Naive thymus-derived CD4-positive, alpha-beta T cell (primary cell): Measurements from ENCODE around the gene SH2D3C. TPM values are rescaled to one million over a fixed set of nuclear protein-coding genes. Genes with fewer than 3 reads are reported as not detected.

ENCODE experiments used
- ATAC-seq: fragments of 150-1000 bp; cut with Tn5 transposase; 2 replicates; pipeline ENCODE4 v1.10.0; 2021; ENCODE audit warnings: mild to moderate bottlenecking, moderate library complexity
- CTCF ChIA-PET: fragments of 350-600 bp; sonication (Branson Sonifier 250); formaldehyde crosslinking; loops from one replicate; lab custom pipeline; 2021; ENCODE audit warnings: antibody characterized with exemption; lab: Charles Lee
- POLR2A ChIA-PET: fragments of 350-600 bp; sonication (Branson Sonifier 250); formaldehyde crosslinking; loops from one replicate; lab custom pipeline; 2021; ENCODE audit warnings: antibody characterized with exemption, inconsistent platforms; lab: Charles Lee
- DNase-seq, 9 donors: peaks; one replicate each; pipeline versions ENCODE4 v3.0.0 to v3.0.0-alpha.2; 2020 to 2022; ENCODE audit warnings: mixed read lengths in 1 of 9
- H3K27ac ChIP-seq: one replicate; pipeline ENCODE4 v1.7.0; 2013; ENCODE audit warnings: mild to moderate bottlenecking, low read depth, low read length, moderate library complexity
- H3K27me3 ChIP-seq, 2 donors: one replicate each; pipeline ENCODE4 v1.7.0; 2013; ENCODE audit warnings: low read length in 2 of 2, mild to moderate bottlenecking in 2 of 2, moderate library complexity in 2 of 2; ENCODE audit not compliant: control insufficient read depth in 2 of 2, insufficient read depth in 2 of 2
- H3K36me3 ChIP-seq, 3 experiments: 1 replicate in 2 of 3; 2 replicates in 1 of 3; pipeline ENCODE4 v1.7.0; 2013; ENCODE audit warnings: low read length in 3 of 3, mild to moderate bottlenecking in 3 of 3, moderate library complexity in 1 of 3; ENCODE audit not compliant: insufficient read depth in 3 of 3, control insufficient read depth in 2 of 3
- H3K4me1 ChIP-seq, 2 donors: one replicate each; pipeline ENCODE4 v1.7.0; 2013; ENCODE audit warnings: low read length in 2 of 2, mild to moderate bottlenecking in 2 of 2, moderate library complexity in 1 of 2; ENCODE audit not compliant: control insufficient read depth in 2 of 2, insufficient read depth in 2 of 2
- H3K4me3 ChIP-seq: 2 replicates; pipeline ENCODE4 v1.7.0; 2013; ENCODE audit warnings: mild to moderate bottlenecking, low read length
- H3K9me3 ChIP-seq, 3 experiments: 1 replicate in 2 of 3; 2 replicates in 1 of 3; pipeline ENCODE4 v1.7.0; 2013; ENCODE audit warnings: low read length in 3 of 3; ENCODE audit not compliant: control insufficient read depth in 2 of 3
- H3K27ac Mint-ChIP-seq, 9 donors: one replicate each; pipeline ENCODE4 v1.8.0; 2020 to 2022; ENCODE audit warnings: mixed read lengths in 9 of 9, mild to moderate bottlenecking in 8 of 9, moderate library complexity in 5 of 9, inconsistent platforms in 2 of 9
- H3K27me3 Mint-ChIP-seq, 5 donors: one replicate each; pipeline ENCODE4 v1.8.0; 2021 to 2022; ENCODE audit warnings: mixed read lengths in 5 of 5, mild to moderate bottlenecking in 1 of 5
- H3K36me3 Mint-ChIP-seq, 5 donors: one replicate each; pipeline ENCODE4 v1.8.0; 2020 to 2022; ENCODE audit warnings: mixed read lengths in 5 of 5, mild to moderate bottlenecking in 3 of 5, inconsistent platforms in 1 of 5
- H3K4me1 Mint-ChIP-seq, 7 donors: one replicate each; pipeline ENCODE4 v1.8.0; 2020 to 2022; ENCODE audit warnings: mixed read lengths in 7 of 7, mild to moderate bottlenecking in 3 of 7, inconsistent platforms in 1 of 7
- H3K4me3 Mint-ChIP-seq, 10 donors: one replicate each; pipeline ENCODE4 v1.8.0; 2020 to 2022; ENCODE audit warnings: mild to moderate bottlenecking in 10 of 10, mixed read lengths in 10 of 10, moderate library complexity in 6 of 10, inconsistent platforms in 2 of 10
- H3K9me3 Mint-ChIP-seq, 11 donors: one replicate each; pipeline ENCODE4 v1.8.0; 2020 to 2022; ENCODE audit warnings: mixed read lengths in 11 of 11, mild to moderate bottlenecking in 4 of 11, inconsistent platforms in 1 of 11, moderate library complexity in 1 of 11
- intact Hi-C, 2 donors: fragments of 100-400 bp; cut with micrococcal nuclease; formaldehyde crosslinking; loops; one replicate each; pipeline ENCODE4 v1.15.1; 2023
- polyA plus RNA-seq, 2 donors: library from polyadenylated mRNA; unstranded; fragments of 300-500 nt; fragmentation: Illumina TruSeq; gene quantifications; one replicate each; pipeline ENCODE4 v1.2.3, GENCODE V29; 2021
- total RNA-seq, 6 experiments: library from RNA in 5 of 6; stranded (reverse) in 5 of 6; gene quantifications; 1 replicate in 5 of 6; 2 replicates in 1 of 6; pipeline ENCODE4 v1.2.3 and lab custom pipeline; 2021 to 2026

Gene SH2D3C
- total and polyA plus RNA-seq, 7 experiments from 2014 or later, result 20.9 to 72.9 (median 51.9) TPM

- ATAC-seq, result no peak
- Histone ChIP-seq H3K27ac (no peak overlapping the region), H3K9me3 (no peaks in the 10 kb centered on the region), H3K4me1 (no peaks in the 10 kb centered on the region), H3K4me3 (no peak overlapping the region), H3K27me3 (no peaks in the 10 kb centered on the region), H3K36me3 (peaks cover 0 to 63% (median 9%) of the 10 kb centered on the region in 3 experiments)
- Mint-ChIP-seq H3K27ac (peak overlapping the region in 1 of 9 donors; percentile 69), H3K9me3 (no peaks in the 10 kb centered on the region), H3K36me3 (peaks cover 0 to 20% (median 3%) of the 10 kb centered on the region in 5 donors), H3K4me3 (no peak overlapping the region), H3K27me3 (no peaks in the 10 kb centered on the region), H3K4me1 (peaks cover 0 to 4% (median 0%) of the 10 kb centered on the region in 7 donors)
- CTCF ChIA-PET, result interaction anchor here (0.6 to 1.0 kb wide), 2 partner anchors 64 to 163 kb away, joined by 3 read pairs; no protein-coding TSS in a partner anchor
- POLR2A ChIA-PET, result interaction anchor here (0.6 to 0.9 kb wide), 2 partner anchors 9 to 35 kb away, joined by 3 read pairs; no protein-coding TSS in a partner anchor
- DNase-seq, result no peak
- intact Hi-C loops, result no loop called here
Observed at GRCh38 chr9:127817881-127818434, 39.5 kb upstream of the SH2D3C start.

GRCh38 chr9:127816728-127817127 is 38.3 kb upstream of the SH2D3C start:
- POLR2A ChIA-PET, result no interaction called here
- ATAC-seq (no peak), DNase-seq (no peak)
- H3K27me3 Mint-ChIP-seq, result no peaks in the 10 kb centered on the region
- no peak overlapping the region for H3K4me3 Mint-ChIP-seq
- Histone ChIP-seq H3K4me1 (no peaks in the 10 kb centered on the region), H3K36me3 (peaks cover 0 to 74% (median 9%) of the 10 kb centered on the region in 3 experiments), H3K27me3 (no peaks in the 10 kb centered on the region), H3K9me3 (no peaks in the 10 kb centered on the region), H3K4me3 (no peak overlapping the region), H3K27ac (no peak overlapping the region)
- intact Hi-C loops, result no loop called here
- peaks cover 0 to 4% (median 0%) of the 10 kb centered on the region in 7 donors for H3K4me1 Mint-ChIP-seq
- peaks cover 0 to 27% (median 3%) of the 10 kb centered on the region in 5 donors for H3K36me3 Mint-ChIP-seq
- H3K27ac Mint-ChIP-seq, result peak overlapping the region in 1 of 9 donors; percentile 0
- CTCF ChIA-PET, result interaction anchor here (1.0 kb wide), 1 partner anchor 65 kb away, joined by 3 read pairs; no protein-coding TSS in a partner anchor
- H3K9me3 Mint-ChIP-seq, result no peaks in the 10 kb centered on the region

GRCh38 chr9:127816362-127816725 is 37.9 kb upstream of the SH2D3C start:
- CTCF ChIA-PET, result no interaction called here
- peaks cover 0 to 27% (median 3%) of the 10 kb centered on the region in 5 donors for H3K36me3 Mint-ChIP-seq

GRCh38 chr9:127815512-127816361 is 37.3 kb upstream of the SH2D3C start:
- Histone ChIP-seq H3K4me3 (no peak overlapping the region), H3K27me3 (no peaks in the 10 kb centered on the region), H3K36me3 (peaks cover 0 to 79% (median 9%) of the 10 kb centered on the region in 3 experiments), H3K4me1 (no peaks in the 10 kb centered on the region), H3K9me3 (no peaks in the 10 kb centered on the region), H3K27ac (no peak overlapping the region)
- no peak overlapping the region for H3K4me3 Mint-ChIP-seq
- ChIA-PET POLR2A (interaction anchor here (1.0 kb wide), 1 partner anchor 28 kb away, joined by 3 read pairs; no protein-coding TSS in a partner anchor), CTCF (no interaction called here)
- no peak overlapping the region for H3K27ac Mint-ChIP-seq
- intact Hi-C loops, result no loop called here
- peak; percentile 12 for ATAC-seq
- peak in 1 of 9 donors; percentile 7 for DNase-seq
- no peaks in the 10 kb centered on the region for H3K27me3 Mint-ChIP-seq
- H3K36me3 Mint-ChIP-seq, result peaks cover 0 to 27% (median 0%) of the 10 kb centered on the region in 5 donors
- H3K4me1 Mint-ChIP-seq, result peaks cover 0 to 4% (median 0%) of the 10 kb centered on the region in 7 donors
- no peaks in the 10 kb centered on the region for H3K9me3 Mint-ChIP-seq

More at GRCh38 chr9:127816362-127816725, 37.9 kb upstream of the SH2D3C start:
- H3K36me3 ChIP-seq, result peaks cover 0 to 77% (median 9%) of the 10 kb centered on the region in 3 experiments
- Mint-ChIP-seq H3K27me3 (no peaks in the 10 kb centered on the region), H3K4me3 (no peak overlapping the region), H3K9me3 (no peaks in the 10 kb centered on the region), H3K4me1 (peaks cover 0 to 4% (median 0%) of the 10 kb centered on the region in 7 donors), H3K27ac (no peak overlapping the region)
- POLR2A ChIA-PET, result no interaction called here
- DNase-seq, result no peak
- intact Hi-C loops, result no loop called here
- no peaks in the 10 kb centered on the region for H3K9me3 ChIP-seq
- no peaks in the 10 kb centered on the region for H3K27me3 ChIP-seq
- no peaks in the 10 kb centered on the region for H3K4me1 ChIP-seq
- ATAC-seq, result no peak
- no peak overlapping the region for H3K27ac ChIP-seq
- no peak overlapping the region for H3K4me3 ChIP-seq

GRCh38 chr9:127814619-127815511 is 36.4 kb upstream of the SH2D3C start:
- ChIA-PET CTCF (no interaction called here), POLR2A (interaction anchor here (1.0 kb wide), 1 partner anchor 27 kb away, joined by 3 read pairs; no protein-coding TSS in a partner anchor)
- Histone ChIP-seq H3K36me3 (peaks cover 0 to 86% (median 9%) of the 10 kb centered on the region in 3 experiments), H3K9me3 (no peaks in the 10 kb centered on the region), H3K4me3 (no peak overlapping the region), H3K27ac (no peak overlapping the region), H3K4me1 (no peaks in the 10 kb centered on the region), H3K27me3 (no peaks in the 10 kb centered on the region)
- H3K27ac Mint-ChIP-seq, result no peak overlapping the region
- no peaks in the 10 kb centered on the region for H3K27me3 Mint-ChIP-seq
- H3K36me3 Mint-ChIP-seq, result peaks cover 0 to 27% (median 0%) of the 10 kb centered on the region in 5 donors
- H3K9me3 Mint-ChIP-seq, result no peaks in the 10 kb centered on the region
- intact Hi-C loops, result no loop called here
- ATAC-seq, result no peak
- H3K4me3 Mint-ChIP-seq, result no peak overlapping the region
- no peak for DNase-seq
- H3K4me1 Mint-ChIP-seq, result peaks cover 0 to 4% (median 0%) of the 10 kb centered on the region in 7 donors

- Mint-ChIP-seq H3K27me3 (no peaks in the 10 kb centered on the region), H3K9me3 (no peaks in the 10 kb centered on the region), H3K4me3 (no peak overlapping the region), H3K4me1 (peaks cover 0 to 4% (median 0%) of the 10 kb centered on the region in 7 donors), H3K36me3 (peaks cover 0 to 27% (median 0%) of the 10 kb centered on the region in 5 donors), H3K27ac (no peak overlapping the region)
- Histone ChIP-seq H3K4me3 (no peak overlapping the region), H3K9me3 (no peaks in the 10 kb centered on the region), H3K4me1 (no peaks in the 10 kb centered on the region), H3K27ac (no peak overlapping the region), H3K36me3 (peaks cover 0 to 86% (median 13%) of the 10 kb centered on the region in 3 experiments), H3K27me3 (no peaks in the 10 kb centered on the region)
- no peak for DNase-seq
- intact Hi-C loops, result no loop called here
- POLR2A ChIA-PET, result no interaction called here
- CTCF ChIA-PET, result no interaction called here
- ATAC-seq, result no peak
Observed at GRCh38 chr9:127813686-127814226, 35.3 kb upstream of the SH2D3C start.
